Neural cell (in vitro differentiated cells): Measurements from ENCODE around the gene ACOXL.

ENCODE experiments used
- EZH2 ChIP-seq: fragments of 200-600, 300-800 bp; shearing (Covaris generic), sonication (generic); IDR thresholded peaks from 2 replicates; pipeline ENCODE4 v1.6.1; 2014; ENCODE audit warnings: antibody characterized with exemption, low read length, borderline replicate concordance, mild to moderate bottlenecking; ENCODE audit not compliant: insufficient read depth, poor library complexity, severe bottlenecking
- TF ChIP-seq, protein P1 (sequence below): fragments of 450-650 bp; IDR thresholded peaks from 2 replicates; pipeline ENCODE4 v1.5.1; 2014; ENCODE audit warnings: antibody characterized with exemption, mild to moderate bottlenecking, moderate library complexity; ENCODE audit not compliant: poor library complexity, severe bottlenecking

DNA sequence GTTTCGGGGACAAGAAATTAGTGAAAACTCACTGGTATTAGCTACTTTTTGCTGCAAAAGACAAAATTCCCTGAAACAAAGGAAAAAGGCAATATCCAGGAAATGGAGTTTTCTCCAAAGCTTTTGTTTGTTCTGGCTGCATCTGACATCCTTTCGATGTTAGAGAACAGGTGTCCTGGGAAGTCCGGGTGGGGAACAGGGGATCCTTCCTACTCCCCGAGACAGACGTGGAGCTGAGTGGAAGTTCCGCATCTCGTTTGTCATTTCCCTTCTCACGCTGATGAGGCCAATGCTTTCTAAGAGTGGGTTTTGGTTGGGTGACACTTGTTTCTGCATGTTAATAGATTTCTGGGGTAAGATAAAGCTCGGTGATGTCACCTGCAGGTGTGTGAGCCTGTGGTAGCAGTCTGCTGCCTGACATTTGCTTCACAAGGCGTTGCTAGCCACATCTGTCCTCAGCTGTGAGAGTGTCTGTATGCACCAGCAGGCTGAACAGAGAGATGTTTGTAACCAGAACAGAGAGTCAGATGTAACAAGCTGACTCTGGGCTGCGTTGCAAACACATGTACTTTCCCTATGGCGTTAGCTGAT, 125.9 kb downstream of the ACOXL start:
- TF ChIP-seq, protein P1, sequence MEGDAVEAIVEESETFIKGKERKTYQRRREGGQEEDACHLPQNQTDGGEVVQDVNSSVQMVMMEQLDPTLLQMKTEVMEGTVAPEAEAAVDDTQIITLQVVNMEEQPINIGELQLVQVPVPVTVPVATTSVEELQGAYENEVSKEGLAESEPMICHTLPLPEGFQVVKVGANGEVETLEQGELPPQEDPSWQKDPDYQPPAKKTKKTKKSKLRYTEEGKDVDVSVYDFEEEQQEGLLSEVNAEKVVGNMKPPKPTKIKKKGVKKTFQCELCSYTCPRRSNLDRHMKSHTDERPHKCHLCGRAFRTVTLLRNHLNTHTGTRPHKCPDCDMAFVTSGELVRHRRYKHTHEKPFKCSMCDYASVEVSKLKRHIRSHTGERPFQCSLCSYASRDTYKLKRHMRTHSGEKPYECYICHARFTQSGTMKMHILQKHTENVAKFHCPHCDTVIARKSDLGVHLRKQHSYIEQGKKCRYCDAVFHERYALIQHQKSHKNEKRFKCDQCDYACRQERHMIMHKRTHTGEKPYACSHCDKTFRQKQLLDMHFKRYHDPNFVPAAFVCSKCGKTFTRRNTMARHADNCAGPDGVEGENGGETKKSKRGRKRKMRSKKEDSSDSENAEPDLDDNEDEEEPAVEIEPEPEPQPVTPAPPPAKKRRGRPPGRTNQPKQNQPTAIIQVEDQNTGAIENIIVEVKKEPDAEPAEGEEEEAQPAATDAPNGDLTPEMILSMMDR, result no peak
- TF ChIP-seq EZH2, result no peak
